GM19328 (cell line): ENCODE measurements around the gene LAMA3.

Experiments
- ATAC-seq: cut with Tn5 transposase; IDR thresholded peaks from one replicate; pipeline ENCODE4 v1.9.1; 2021; ENCODE audit warnings: mild to moderate bottlenecking, moderate library complexity; ENCODE audit not compliant: unreplicated experiment

LAMA3 gene

DNA sequence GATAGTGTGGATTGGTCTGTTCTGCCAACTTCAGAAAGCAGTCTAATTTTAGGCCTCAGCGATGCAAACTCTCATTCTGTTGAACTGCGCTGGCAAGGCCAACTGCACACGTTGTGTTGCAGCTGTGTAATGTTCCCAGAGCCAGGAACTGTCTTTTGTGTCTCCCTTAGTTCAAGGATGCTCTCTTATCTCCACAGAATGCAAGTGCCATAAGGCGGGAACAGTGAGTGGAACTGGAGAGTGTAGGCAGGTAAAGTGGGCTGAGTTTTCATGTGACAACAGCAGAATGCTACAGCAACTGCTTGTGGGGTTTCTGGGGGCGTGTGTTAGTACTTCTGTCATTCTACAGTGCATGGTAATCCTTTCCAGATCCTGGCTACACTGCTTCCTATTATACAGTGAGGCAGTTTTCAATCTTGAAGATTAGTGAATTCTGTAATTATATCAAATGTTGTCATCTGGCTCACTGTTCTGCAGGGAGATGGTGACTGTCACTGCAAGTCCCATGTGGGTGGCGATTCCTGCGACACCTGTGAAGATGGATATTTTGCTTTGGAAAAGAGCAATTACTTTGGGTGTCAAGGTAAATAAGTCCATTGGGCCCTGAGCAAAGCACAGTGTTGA, 125.8 kb downstream of the LAMA3 start:
- ATAC-seq = no peak

DNA sequence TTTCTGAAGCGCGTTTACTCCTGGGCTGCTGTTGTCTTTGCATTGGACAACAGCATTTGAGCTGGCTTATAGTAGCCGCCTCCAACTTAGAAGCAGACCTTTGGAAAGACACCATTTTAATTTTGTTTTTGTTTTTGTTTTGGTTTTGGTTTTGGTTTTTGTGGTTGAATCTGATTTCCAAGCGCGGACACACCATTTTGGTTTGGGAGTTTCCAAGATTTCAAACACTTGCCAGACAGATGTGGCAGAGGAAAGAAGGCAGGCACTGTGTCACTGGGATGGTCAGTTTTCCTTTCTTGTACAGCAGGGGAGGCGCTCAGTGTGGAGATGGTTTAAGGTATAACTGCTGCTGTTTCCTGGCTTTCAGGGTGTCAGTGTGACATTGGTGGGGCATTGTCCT, 126.8 kb downstream of the LAMA3 start:
- ATAC-seq = no peak

GRCh38 chr18:23816740-23817139, 127.5 kb downstream of the LAMA3 start:
- ATAC-seq = no peak

DNA sequence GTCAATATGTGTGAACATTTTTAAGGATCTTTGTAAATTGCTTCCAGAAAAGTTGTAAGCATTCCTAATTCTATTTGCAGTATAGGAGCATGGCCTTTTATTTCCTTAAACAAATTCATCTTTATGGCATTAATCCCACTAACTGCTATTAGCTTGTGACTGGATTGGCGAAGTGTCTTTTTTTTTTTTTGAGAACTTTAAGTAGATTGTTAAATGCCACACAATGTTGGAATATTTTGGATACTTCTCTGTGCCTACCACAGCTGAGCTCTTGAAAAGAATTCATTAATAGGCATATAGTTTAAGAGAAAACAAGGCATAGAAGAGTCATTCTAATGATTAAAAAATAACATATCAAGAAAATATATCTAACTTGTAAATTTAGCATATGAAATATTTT, 129.7 kb downstream of the LAMA3 start:
- ATAC-seq = no peak

- ATAC-seq = no peak
Measured at GRCh38 chr18:23822590-23823385, 133.5 kb downstream of the LAMA3 start.

GRCh38 chr18:23824240-23824639, 135.0 kb downstream of the LAMA3 start:
- no peak for ATAC-seq

DNA sequence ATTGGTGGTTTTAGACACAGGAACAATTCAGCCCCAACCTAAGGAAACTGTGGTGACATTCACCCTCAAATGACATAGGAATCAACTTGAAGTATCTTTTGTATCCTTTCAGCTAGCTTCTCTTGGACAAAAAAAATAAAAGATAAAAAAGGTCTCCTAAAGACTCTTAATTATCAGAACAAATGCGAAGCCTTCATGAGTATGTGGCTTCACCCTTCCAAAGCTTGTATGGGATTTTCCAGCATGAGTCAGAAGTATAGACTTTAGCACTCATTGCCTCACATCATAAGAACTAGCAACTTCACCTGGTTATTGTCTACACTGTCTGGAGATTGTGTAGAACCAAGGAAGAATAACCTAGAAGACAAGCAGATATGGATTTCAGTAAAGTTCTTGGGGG, 135.4 kb downstream of the LAMA3 start:
- ATAC-seq = no peak

DNA sequence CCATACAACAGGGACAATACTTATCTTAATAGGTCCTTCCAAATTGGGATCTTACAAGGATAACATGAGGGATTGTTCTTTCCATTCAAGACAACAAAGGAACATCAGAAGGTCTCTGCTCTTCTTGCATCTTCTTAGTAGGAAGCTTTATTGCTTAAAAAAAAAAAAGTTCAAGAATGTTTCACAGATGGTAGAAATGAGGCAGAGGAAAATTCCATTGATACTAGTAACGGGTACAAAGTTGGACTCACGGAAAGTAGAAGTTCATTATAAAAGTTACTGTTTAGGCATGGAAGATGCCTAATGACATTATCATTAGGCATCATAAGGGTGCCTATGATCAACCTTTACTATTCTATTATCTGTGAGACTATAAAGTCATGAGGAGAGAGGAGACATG, 136.2 kb downstream of the LAMA3 start:
- ATAC-seq = no peak

DNA sequence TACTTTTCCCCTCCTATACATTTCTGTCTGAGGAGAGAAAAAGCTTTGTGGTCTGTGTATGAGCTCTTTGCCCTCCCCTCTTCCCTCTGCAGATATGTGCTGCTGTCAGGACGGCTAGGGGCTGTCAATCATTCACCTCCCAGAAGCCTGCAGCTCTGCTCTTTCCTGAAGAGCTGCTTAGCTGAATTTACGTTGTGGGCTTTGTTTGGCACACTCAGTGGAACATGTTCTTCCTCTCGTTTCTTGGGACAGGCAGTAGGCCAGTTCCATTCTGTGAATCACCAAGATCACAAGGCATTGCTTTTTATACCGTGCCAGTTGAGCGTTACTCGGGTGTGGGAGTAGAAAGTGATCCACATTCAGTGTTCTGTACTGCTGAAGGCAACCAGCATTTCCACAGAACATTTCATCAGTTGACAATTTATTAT, 136.7 kb downstream of the LAMA3 start:
- no peak for ATAC-seq

DNA sequence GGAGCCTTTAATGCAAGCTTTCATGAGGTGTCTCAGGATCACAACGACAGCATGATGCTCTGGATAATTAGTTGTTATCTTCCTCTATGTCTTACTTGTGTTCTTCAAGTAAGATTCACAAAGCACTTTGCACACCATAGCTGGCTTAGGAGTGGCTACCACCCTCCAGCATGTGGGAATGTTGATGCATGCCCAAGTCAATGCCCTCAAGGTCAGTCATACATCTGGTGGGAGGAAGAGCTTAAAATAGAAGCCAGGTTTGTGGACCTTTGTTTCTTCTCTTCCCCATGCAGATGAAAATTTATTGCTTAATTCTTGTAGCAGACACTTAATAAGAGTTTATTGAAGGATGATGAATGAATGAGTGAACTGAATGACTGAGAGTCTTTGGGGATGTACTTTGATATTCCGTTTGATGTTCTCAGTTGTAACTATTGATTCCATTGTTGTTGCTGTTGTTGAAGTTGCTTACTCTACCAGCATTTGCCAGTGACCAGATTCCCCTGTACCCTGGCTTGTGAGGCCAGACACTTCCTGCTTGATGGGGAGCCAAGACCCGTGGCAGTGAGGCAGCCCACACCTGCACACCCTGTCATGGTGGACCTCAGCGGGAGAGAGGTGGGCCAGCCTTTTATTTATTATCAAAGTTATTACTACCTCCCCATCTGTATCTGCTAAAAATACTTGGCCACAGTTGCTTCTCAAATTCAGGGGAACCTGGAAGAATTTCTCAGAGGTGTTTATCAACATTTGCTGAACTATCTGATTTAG, 137.8 kb downstream of the LAMA3 start:
- ATAC-seq = no peak

- no peak for ATAC-seq
Measured at GRCh38 chr18:23827681-23828080, 138.4 kb downstream of the LAMA3 start.

DNA sequence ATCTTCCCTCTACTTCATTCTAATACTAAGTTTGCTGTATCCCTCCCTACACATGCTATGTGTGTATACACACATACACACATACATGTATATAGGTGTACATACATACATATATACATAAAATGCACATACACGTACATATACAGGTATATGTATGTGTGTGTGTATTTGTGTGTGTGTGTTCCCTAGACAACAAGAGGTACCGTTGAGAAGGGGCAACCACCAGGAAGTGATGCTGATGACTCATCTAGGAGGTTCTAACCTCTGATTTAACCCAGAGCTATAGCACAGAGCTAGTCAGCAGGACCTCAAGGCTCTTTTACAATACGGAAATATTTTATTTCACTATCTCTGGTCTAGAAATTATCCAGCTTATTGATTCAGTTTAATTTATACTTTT, 139.2 kb downstream of the LAMA3 start:
- ATAC-seq = peak; percentile 69

- ATAC-seq = no peak
Measured at GRCh38 chr18:23832911-23833310, 143.7 kb downstream of the LAMA3 start.

- no peak for ATAC-seq
Measured at GRCh38 chr18:23833714-23834113, 144.5 kb downstream of the LAMA3 start.

DNA sequence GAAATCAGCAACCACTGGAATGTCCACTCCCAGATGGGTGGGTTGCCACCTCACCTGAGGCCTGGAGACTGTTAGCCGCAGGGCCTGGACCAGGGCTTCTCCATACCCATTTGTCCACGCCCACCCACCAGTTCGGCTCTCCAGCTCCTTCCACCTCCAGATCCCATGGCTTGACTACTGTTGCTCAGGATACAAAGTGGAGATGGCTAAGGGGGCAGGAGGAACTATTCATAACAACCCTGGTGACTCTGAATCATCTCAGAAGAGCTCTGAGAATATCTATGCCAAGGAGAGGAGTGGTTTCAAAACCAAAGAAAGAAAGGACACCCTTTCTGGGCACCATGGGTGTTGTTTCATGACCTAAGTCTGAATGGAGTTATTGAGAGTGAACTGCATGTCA, 145.8 kb downstream of the LAMA3 start:
- ATAC-seq = no peak

DNA sequence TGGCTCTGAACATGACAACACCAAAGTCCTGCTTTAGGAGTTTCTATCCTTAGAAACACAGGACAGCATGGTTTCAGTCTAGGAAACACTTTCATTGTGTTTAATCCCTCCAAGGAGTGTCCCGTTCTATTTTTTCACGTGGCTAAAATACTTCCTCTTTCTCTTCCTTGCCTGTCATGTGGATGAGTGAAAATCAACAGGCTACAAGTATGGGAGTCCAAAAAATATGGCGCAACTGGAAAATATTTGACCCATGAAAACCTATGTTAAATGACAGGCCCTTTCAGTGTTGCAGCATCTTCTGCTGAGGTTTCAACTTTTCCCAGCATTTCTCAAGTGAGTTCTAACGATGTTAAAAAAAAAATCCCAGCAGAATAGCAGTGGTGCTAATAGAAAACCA, 146.3 kb downstream of the LAMA3 start:
- ATAC-seq = no peak

DNA sequence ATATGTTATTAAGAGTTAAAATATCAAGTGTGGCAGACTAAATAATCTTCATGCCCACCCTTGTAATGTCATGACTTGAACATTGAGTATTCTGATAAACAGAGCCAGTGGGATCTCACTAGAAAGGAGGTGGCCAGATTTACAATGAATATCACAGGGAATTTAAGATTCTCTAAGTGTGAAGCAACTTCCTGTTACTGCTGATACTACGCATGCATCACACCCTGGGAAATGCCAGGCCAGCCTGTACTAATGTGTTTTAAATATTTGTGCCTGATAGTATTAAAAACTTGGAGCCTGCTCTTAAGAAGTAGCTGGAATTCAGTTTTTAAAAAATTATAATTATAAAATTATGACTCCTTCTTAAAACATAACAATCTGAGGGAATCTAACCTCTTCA, 148.3 kb downstream of the LAMA3 start:
- no peak for ATAC-seq

DNA sequence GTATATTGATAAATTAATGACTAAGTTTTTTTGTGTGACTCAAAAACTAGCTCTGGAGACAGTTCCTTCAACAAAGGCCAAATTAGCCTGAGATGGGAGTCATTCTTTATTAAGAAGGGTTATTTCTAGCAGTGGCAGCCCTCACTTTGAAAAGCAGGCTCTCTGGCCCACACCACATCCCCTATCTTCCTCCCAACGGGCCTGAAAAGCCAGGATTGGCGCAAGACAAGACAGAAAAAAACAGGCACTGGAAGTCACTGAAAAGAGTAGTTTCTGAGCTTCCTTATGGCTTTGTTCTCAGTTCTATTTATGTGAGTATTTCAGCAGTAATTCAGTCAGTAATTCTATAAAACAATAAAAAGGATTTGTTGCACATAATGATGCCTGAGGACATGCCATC, 149.0 kb downstream of the LAMA3 start:
- ATAC-seq = no peak

GRCh38 chr18:23838801-23839366, 149.6 kb downstream of the LAMA3 start:
- no peak for ATAC-seq

- no peak for ATAC-seq
Measured at GRCh38 chr18:23842305-23842704, 153.1 kb downstream of the LAMA3 start.

GRCh38 chr18:23844991-23845680, 155.9 kb downstream of the LAMA3 start:
- no peak for ATAC-seq
